ENCODE measurements around the gene IDS. TPM values are rescaled to one million over a fixed set of nuclear protein-coding genes. Genes with fewer than 3 reads are reported as not detected.

IDS gene
- total RNA-seq, 1 donor from 2014 or later, result 25.3 TPM

DNA sequence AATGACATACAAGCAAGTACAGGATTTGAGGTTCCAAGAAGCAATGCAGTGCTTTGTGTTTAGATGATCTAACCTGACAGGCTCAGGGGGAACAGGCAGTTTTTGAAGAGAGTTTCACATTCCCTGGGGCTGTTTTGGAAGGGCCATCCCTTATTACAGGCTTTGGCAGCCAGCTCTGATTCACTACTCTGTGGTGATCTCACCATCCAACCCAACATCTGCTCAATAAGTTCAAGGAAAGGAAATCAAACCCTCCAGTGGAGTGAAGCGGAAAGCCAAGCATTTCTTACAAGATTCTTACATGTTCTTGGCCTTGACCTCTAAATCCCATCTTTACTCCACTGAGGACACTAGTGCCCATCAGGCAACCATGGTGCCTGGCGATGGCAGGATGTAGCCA lies 7.5 kb downstream of the IDS start:
- no peak for DNase-seq (ENCODE audit: low read depth, low spot score)
- Mint-ChIP-seq H3K36me3 (ENCODE audit: low read depth) (peaks cover 6% of the 10 kb centered on the region), H3K27ac (ENCODE audit: unreplicated experiment) (no peak overlapping the region), H3K27me3 (ENCODE audit: low read depth) (no peaks in the 10 kb centered on the region), H3K4me3 (no peak overlapping the region), H3K9me3 (no peaks in the 10 kb centered on the region), H3K4me1 (no peaks in the 10 kb centered on the region)
- no peak for TF ChIP-seq CTCF (conservative IDR thresholded peaks at IDR 0.05)

DNA sequence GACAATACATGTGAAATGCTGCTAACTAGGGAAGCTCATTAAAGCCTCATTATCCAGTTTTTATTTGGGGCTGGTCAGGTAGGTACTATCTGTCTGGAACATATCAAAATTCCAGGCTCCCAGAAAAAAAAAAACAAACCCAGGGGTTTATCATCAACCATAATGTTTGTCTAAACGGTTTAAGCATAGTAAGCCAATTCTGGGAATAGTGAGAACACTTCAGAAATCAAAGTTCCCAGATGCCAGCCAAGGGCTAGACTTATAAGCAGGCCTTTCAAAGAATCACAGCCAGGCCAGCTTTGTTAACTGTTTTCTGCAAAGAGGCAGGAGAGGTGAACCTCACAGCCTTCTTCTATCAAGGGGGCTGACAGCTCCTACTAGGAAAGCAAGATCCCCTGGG lies 8.1 kb downstream of the IDS start:
- no peak for DNase-seq (ENCODE audit: low read depth, low spot score)
- TF ChIP-seq CTCF (conservative IDR thresholded peaks at IDR 0.05), result no peak
- no peak overlapping the region for H3K27ac Mint-ChIP-seq (ENCODE audit: unreplicated experiment)
- no peaks in the 10 kb centered on the region for H3K27me3 Mint-ChIP-seq (ENCODE audit: low read depth)
- H3K4me1 Mint-ChIP-seq, result no peaks in the 10 kb centered on the region
- no peaks in the 10 kb centered on the region for H3K9me3 Mint-ChIP-seq
- no peak overlapping the region for H3K4me3 Mint-ChIP-seq
- peaks cover 6% of the 10 kb centered on the region for H3K36me3 Mint-ChIP-seq (ENCODE audit: low read depth)

DNA sequence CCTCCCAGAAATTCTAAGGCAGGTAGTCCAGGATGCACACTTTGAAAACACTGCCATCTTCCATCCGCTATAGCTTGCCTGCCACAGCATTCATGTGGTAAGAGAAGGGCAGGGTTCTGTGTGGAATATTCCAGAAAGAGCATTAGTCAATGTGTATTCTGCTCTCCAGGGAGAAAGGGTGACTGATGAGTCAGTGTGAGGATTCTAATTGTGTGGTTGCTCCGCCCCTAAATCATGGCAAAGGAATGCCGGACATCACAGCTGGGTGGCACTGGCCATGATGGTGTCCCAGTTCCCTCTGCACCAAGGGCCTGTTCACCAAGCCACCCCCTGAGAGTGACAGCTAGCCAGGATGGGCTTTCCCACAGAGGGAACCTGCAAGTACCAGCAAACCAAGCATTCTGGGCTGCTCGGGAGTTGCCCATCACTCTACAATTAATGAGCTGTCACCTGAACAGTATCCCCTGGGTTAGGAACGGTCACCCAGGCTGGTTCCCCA lies 9.5 kb downstream of the IDS start:
- no peaks in the 10 kb centered on the region for H3K27me3 Mint-ChIP-seq (ENCODE audit: low read depth)
- H3K4me3 Mint-ChIP-seq, result no peak overlapping the region
- DNase-seq (ENCODE audit: low read depth, low spot score), result no peak
- no peak for TF ChIP-seq CTCF (conservative IDR thresholded peaks at IDR 0.05)
- peaks cover 12% of the 10 kb centered on the region for H3K36me3 Mint-ChIP-seq (ENCODE audit: low read depth)
- no peak overlapping the region for H3K27ac Mint-ChIP-seq (ENCODE audit: unreplicated experiment)
- no peaks in the 10 kb centered on the region for H3K4me1 Mint-ChIP-seq
- no peaks in the 10 kb centered on the region for H3K9me3 Mint-ChIP-seq

GRCh38 chrX:149494844-149495565 lies 10.1 kb downstream of the IDS start:
- Mint-ChIP-seq H3K27me3 (ENCODE audit: low read depth) (no peaks in the 10 kb centered on the region), H3K9me3 (no peaks in the 10 kb centered on the region), H3K27ac (ENCODE audit: unreplicated experiment) (no peak overlapping the region), H3K4me1 (no peaks in the 10 kb centered on the region), H3K4me3 (no peak overlapping the region), H3K36me3 (ENCODE audit: low read depth) (peaks cover 16% of the 10 kb centered on the region)
- TF ChIP-seq CTCF (conservative IDR thresholded peaks at IDR 0.05), result no peak
- DNase-seq (ENCODE audit: low read depth, low spot score), result no peak

DNA sequence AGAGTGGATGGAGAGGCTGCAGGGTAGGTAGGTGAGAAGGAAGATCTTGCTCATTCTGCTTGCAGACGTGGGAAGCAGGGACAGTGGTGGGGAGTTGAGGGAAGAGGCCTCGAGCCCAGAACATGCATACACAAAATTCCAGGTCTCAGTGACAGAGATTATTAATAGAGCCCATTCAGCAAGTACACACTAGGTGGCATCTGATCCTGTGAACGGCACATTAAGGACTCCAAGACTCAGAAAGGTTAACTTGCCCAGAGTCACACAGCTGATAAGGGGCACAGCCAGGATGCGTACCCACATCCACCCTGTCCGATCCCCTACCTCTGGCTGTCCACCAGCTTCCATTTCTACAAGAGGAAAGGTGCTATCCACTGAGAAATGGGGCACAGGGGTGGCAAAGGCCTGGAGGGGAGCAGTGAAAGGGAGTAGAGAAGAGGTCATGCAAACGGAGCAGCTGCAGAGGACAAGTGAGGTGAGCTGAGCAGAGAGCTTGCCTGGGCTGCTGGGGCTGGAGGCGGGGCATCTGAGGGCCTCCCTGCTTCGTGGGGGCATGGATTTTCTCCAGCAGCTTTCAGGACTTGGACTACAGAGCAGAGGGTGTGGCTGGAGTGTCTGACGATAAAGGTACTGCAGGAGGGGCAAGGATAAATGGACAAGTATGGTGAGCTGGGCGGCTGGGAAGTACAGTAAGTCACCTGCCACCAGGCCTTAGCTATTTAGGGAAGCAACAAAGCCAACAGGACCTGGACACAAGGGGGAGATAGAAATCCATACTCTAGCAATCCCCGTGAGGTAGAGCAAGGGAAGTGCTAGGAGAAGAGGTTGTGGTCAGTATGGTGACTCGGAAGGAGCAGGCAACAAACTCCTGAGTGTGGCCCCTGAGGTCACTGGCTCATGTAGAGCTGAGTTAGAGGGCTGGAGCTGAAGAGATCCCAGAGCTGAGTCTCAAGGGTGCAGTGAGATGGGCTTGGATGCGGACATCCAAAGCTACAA lies 11.2 kb downstream of the IDS start:
- H3K4me3 Mint-ChIP-seq, result no peak overlapping the region
- peaks cover 16% of the 10 kb centered on the region for H3K36me3 Mint-ChIP-seq (ENCODE audit: low read depth)
- TF ChIP-seq CTCF (conservative IDR thresholded peaks at IDR 0.05), result no peak
- peaks cover 2% of the 10 kb centered on the region for H3K9me3 Mint-ChIP-seq
- H3K27me3 Mint-ChIP-seq (ENCODE audit: low read depth), result no peaks in the 10 kb centered on the region
- no peak overlapping the region for H3K27ac Mint-ChIP-seq (ENCODE audit: unreplicated experiment)
- H3K4me1 Mint-ChIP-seq, result no peaks in the 10 kb centered on the region
- no peak for DNase-seq (ENCODE audit: low read depth, low spot score)

Measured in neural crest cell (in vitro differentiated cells).